ENCODE results near the gene GAS2L3.
"Not testable (repeated sequence)": the region's sequence is repeated elsewhere in the genome, so short reads cannot be mapped to it uniquely, and the experiment has no call there.

Gene GAS2L3

GRCh38 chr12:100539202-100539601 is 34.3 kb upstream of the GAS2L3 start:
- no peak for TF ChIP-seq CTCF (IDR thresholded peaks at IDR 0.05; ENCODE audit: control insufficient read depth, extremely low read depth, insufficient read depth)
- no peak overlapping the region for H3K4me3 ChIP-seq (ENCODE audit: low read depth, low read length)
- DNase-seq (ENCODE audit: low read depth): peak; percentile 6

GRCh38 chr12:100544165-100544564 is 29.3 kb upstream of the GAS2L3 start:
- no peak for DNase-seq (ENCODE audit: low read depth)
- H3K4me3 ChIP-seq (ENCODE audit: low read depth, low read length): no peak overlapping the region

GRCh38 chr12:100545092-100545491 is 28.4 kb upstream of the GAS2L3 start:
- TF ChIP-seq CTCF (IDR thresholded peaks at IDR 0.05; ENCODE audit: control insufficient read depth, extremely low read depth, insufficient read depth): no peak
- H3K4me3 ChIP-seq (ENCODE audit: low read depth, low read length): no peak overlapping the region
- DNase-seq (ENCODE audit: low read depth): no peak

More at GRCh38 chr12:100544165-100544564, 29.3 kb upstream of the GAS2L3 start:
- TF ChIP-seq CTCF (IDR thresholded peaks at IDR 0.05; ENCODE audit: control insufficient read depth, extremely low read depth, insufficient read depth): no peak

- no peak overlapping the region for H3K4me3 ChIP-seq (ENCODE audit: low read depth, low read length)
- TF ChIP-seq CTCF (IDR thresholded peaks at IDR 0.05; ENCODE audit: control insufficient read depth, extremely low read depth, insufficient read depth): no peak
- DNase-seq (ENCODE audit: low read depth): no peak
Observed at GRCh38 chr12:100553936-100554335, 19.5 kb upstream of the GAS2L3 start.

- DNase-seq (ENCODE audit: low read depth): peak; percentile 90
- peak; percentile 90 for TF ChIP-seq CTCF (IDR thresholded peaks at IDR 0.05; ENCODE audit: control insufficient read depth, extremely low read depth, insufficient read depth)
- no peak overlapping the region for H3K4me3 ChIP-seq (ENCODE audit: low read depth, low read length)
Observed at GRCh38 chr12:100554608-100555077, 18.8 kb upstream of the GAS2L3 start.

GRCh38 chr12:100555722-100556121 is 17.8 kb upstream of the GAS2L3 start:
- no peak for TF ChIP-seq CTCF (IDR thresholded peaks at IDR 0.05; ENCODE audit: control insufficient read depth, extremely low read depth, insufficient read depth)
- no peak for DNase-seq (ENCODE audit: low read depth)
- H3K4me3 ChIP-seq (ENCODE audit: low read depth, low read length): no peak overlapping the region

GRCh38 chr12:100557357-100557756 is 16.1 kb upstream of the GAS2L3 start:
- no peak for DNase-seq (ENCODE audit: low read depth)
- no peak overlapping the region for H3K4me3 ChIP-seq (ENCODE audit: low read depth, low read length)
- TF ChIP-seq CTCF (IDR thresholded peaks at IDR 0.05; ENCODE audit: control insufficient read depth, extremely low read depth, insufficient read depth): no peak

- not testable (repeated sequence) for DNase-seq (ENCODE audit: low read depth)
Observed at GRCh38 chr12:100559261-100559660, 14.2 kb upstream of the GAS2L3 start.

More at GRCh38 chr12:100559261-100559660, 14.2 kb upstream of the GAS2L3 start:
- not testable (repeated sequence) for H3K4me3 ChIP-seq (ENCODE audit: low read depth, low read length)

Measured in LNCaP clone FGC (cell line).